Esophagus squamous epithelium (tissue), 4 donors: ENCODE results near the gene RAPGEF4.

ENCODE experiments used
- CTCF ChIP-seq, 6 experiments: fragments of 450-650 bp in 4 of 6; fragments of 200-600 bp in 2 of 6; sonication (generic) in 2 of 6; IDR thresholded peaks; one replicate each; pipeline ENCODE4 v1.5.1; 2016 to 2019; ENCODE audit warnings: antibody characterized with exemption in 6 of 6, mild to moderate bottlenecking in 4 of 6, moderate library complexity in 4 of 6
- POLR2A ChIP-seq, 4 donors: fragments of 450-650 bp; IDR thresholded peaks; one replicate each; pipeline ENCODE4 v1.6.1; 2017; ENCODE audit warnings: antibody characterized with exemption in 4 of 4, mild to moderate bottlenecking in 4 of 4, moderate library complexity in 3 of 4

GRCh38 chr2:172697296-172697695, 38.3 kb upstream of the RAPGEF4 start:
- TF ChIP-seq POLR2A (IDR thresholded peaks at IDR 0.05) (no peak), CTCF (IDR thresholded peaks at IDR 0.05) (no peak)
